HepG2 (cell line): ENCODE measurements around the gene ITSN2. TPM values are rescaled to one million over a fixed set of nuclear protein-coding genes. Genes with fewer than 3 reads are reported as not detected.
A peak's percentile ranks its signal among the peaks of the same experiment; 100 is the strongest.

Source experiments
- ATAC-seq: fragments of 200-7000 bp; cut with Tn5 transposase; 3 replicates; pipeline ENCODE4 v1.9.1; 2020; ENCODE audit warnings: mild to moderate bottlenecking, moderate library complexity
- BruUV-seq: library from RNA; stranded (reverse); fragments of 400-500 nt; replicated peaks from 2 replicates; lab custom pipeline; 2021; lab: Mats Ljungman, UMichigan
- CTCF ChIA-PET: fragments of 300-600 bp; formaldehyde crosslinking; extraction: SDS; loops from one replicate; lab custom pipeline; 2021; ENCODE audit warnings: low total read pairs, inconsistent platforms, low intra/inter-chr PET ratio; lab: Yijun Ruan, JAX
- POLR2A ChIA-PET: fragments of 350-600 bp; sonication (Branson Sonifier 250); formaldehyde crosslinking; loops from one replicate; lab custom pipeline; 2020; ENCODE audit warnings: antibody characterized with exemption, inconsistent platforms; lab: Yijun Ruan, JAX
- DNase-seq: peaks from one replicate; pipeline ENCODE4 v3.0.0-alpha.2; 2015; ENCODE audit warnings: low spot score
- FAIRE-seq: peaks from 3 replicates; lab custom pipeline; 2011; peaks lifted over from hg19 to GRCh38; lab: Jason Lieb, UNC
- H2AFZ ChIP-seq: one replicate; pipeline ENCODE4 v1.6.1; 2011; ENCODE audit warnings: low read length, inconsistent platforms
- H3K27ac ChIP-seq: fragments of 300-600 bp; 3 replicates; pipeline ENCODE4 v1.8.0; 2011; ENCODE audit warnings: mixed run types, mild to moderate bottlenecking, mixed read lengths, low read length, inconsistent platforms; ENCODE audit not compliant: insufficient read depth; ENCODE audit errors: extremely low read length
- H3K27me3 ChIP-seq, 2 experiments: fragments of 200-600 bp in 1 of 2; 2 replicates in 1 of 2; 3 replicates in 1 of 2; pipeline versions ENCODE4 v1.6.0 to v1.8.0; 2011; ENCODE audit warnings: low read length in 2 of 2, mild to moderate bottlenecking in 2 of 2, moderate library complexity in 2 of 2, inconsistent platforms in 1 of 2; ENCODE audit not compliant: insufficient read depth in 2 of 2, control insufficient read depth in 1 of 2
- H3K36me3 ChIP-seq, 2 experiments: fragments of 200-600 bp in 1 of 2; replicated peaks in 1 of 2; 2 replicates in 1 of 2; 3 replicates in 1 of 2; pipeline versions ENCODE4 v1.5.1 to v1.8.0; 2011; ENCODE audit warnings: low read length in 2 of 2, inconsistent platforms in 1 of 2; ENCODE audit not compliant: insufficient read depth in 2 of 2, control insufficient read depth in 1 of 2
- H3K4me1 ChIP-seq: 2 replicates; pipeline ENCODE4 v1.5.1; 2012; ENCODE audit warnings: low read length, inconsistent platforms; ENCODE audit not compliant: insufficient read depth
- H3K4me2 ChIP-seq: 2 replicates; pipeline ENCODE4 v1.6.0; 2011; ENCODE audit warnings: low read depth, low read length, inconsistent platforms
- H3K4me3 ChIP-seq, 3 experiments: fragments of 200-600 bp in 1 of 3; sonication (generic), shearing (Covaris generic) in 1 of 3; replicated peaks in 1 of 3; 2 replicates each; pipeline ENCODE4 v1.5.1; 2011 to 2016; ENCODE audit warnings: low read length in 3 of 3, inconsistent platforms in 2 of 3, low read depth in 2 of 3, mild to moderate bottlenecking in 2 of 3, control low read depth in 1 of 3, mixed read lengths in 1 of 3; ENCODE audit not compliant: insufficient read depth in 1 of 3
- H3K79me2 ChIP-seq: one replicate; pipeline ENCODE4 v1.6.1; 2011; ENCODE audit warnings: low read length, inconsistent platforms; ENCODE audit not compliant: insufficient read depth
- H3K9ac ChIP-seq: 2 replicates; pipeline ENCODE4 v1.6.0; 2011; ENCODE audit warnings: mild to moderate bottlenecking, low read depth, low read length, inconsistent platforms; ENCODE audit not compliant: insufficient read depth
- H3K9me3 ChIP-seq: 2 replicates; pipeline ENCODE4 v1.5.1; 2012; ENCODE audit warnings: mild to moderate bottlenecking, low read length
- H4K20me1 ChIP-seq: 2 replicates; pipeline ENCODE4 v1.6.0; 2011; ENCODE audit warnings: inconsistent platforms, mild to moderate bottlenecking, low read length, moderate library complexity; ENCODE audit not compliant: insufficient read depth
- FOSL2 ChIP-seq: sonication (generic); formaldehyde crosslinking; IDR thresholded peaks from 2 replicates; pipeline ENCODE4 v1.4.0; 2020; ENCODE audit warnings: missing genetic modification reagents
- FOXA3 ChIP-seq: IDR thresholded peaks from 2 replicates; pipeline ENCODE4 v1.6.1; 2016; ENCODE audit warnings: missing genetic modification reagents, missing compliant biosample characterization
- KLF13 ChIP-seq: sonication (generic); formaldehyde crosslinking; IDR thresholded peaks from 2 replicates; pipeline ENCODE4 v1.4.0; 2020; ENCODE audit warnings: mild to moderate bottlenecking, missing genetic modification reagents
- KLF9 ChIP-seq: IDR thresholded peaks from 2 replicates; pipeline ENCODE4 v1.6.1; 2016; ENCODE audit warnings: low read depth
- MED13 ChIP-seq: sonication (generic); formaldehyde crosslinking; IDR thresholded peaks from 2 replicates; pipeline ENCODE4 v1.5.0; 2020; ENCODE audit warnings: missing genetic modification reagents
- MEF2D ChIP-seq: sonication (generic); formaldehyde crosslinking; IDR thresholded peaks from 2 replicates; pipeline ENCODE4 v1.5.1; 2020; ENCODE audit warnings: mild to moderate bottlenecking, missing genetic modification reagents
- PRDM15 ChIP-seq: sonication (generic); formaldehyde crosslinking; IDR thresholded peaks from 2 replicates; pipeline ENCODE4 v1.4.0; 2020; ENCODE audit warnings: missing genetic modification reagents
- SOX13 ChIP-seq, 3 experiments: fragments of 450-650 bp in 1 of 3; sonication (generic) in 1 of 3; formaldehyde crosslinking in 1 of 3; IDR thresholded peaks in 2 of 3; conservative IDR thresholded peaks in 1 of 3; 2 replicates each; pipeline versions ENCODE4 v1.5.0 to v1.6.1; 2016 to 2020; ENCODE audit warnings: antibody characterized with exemption in 1 of 3, mild to moderate bottlenecking in 1 of 3, missing compliant biosample characterization in 1 of 3, missing genetic modification reagents in 1 of 3, moderate library complexity in 1 of 3
- ZNF329 ChIP-seq: sonication (generic); formaldehyde crosslinking; IDR thresholded peaks from 2 replicates; pipeline ENCODE4 v1.9.0; 2021; ENCODE audit warnings: low read depth, mild to moderate bottlenecking, missing genetic modification reagents
- ZNF430 ChIP-seq: sonication (generic); formaldehyde crosslinking; IDR thresholded peaks from 2 replicates; pipeline ENCODE4 v1.9.0; 2021; ENCODE audit warnings: mild to moderate bottlenecking, missing genetic modification reagents
- ZNF558 ChIP-seq: sonication (generic); formaldehyde crosslinking; IDR thresholded peaks from 2 replicates; pipeline ENCODE4 v1.9.0; 2022; ENCODE audit warnings: mild to moderate bottlenecking, missing genetic modification reagents, borderline replicate concordance
- ZSCAN30 ChIP-seq: sonication (generic); formaldehyde crosslinking; IDR thresholded peaks from 2 replicates; pipeline ENCODE4 v1.5.0; 2020; ENCODE audit warnings: mild to moderate bottlenecking, missing genetic modification reagents
- WGBS: methylation state at CpG from one replicate; pipeline ENCODE4 v1.1.6; 2017; ENCODE audit warnings: low lambda C conversion rate; 5-methylcytosine and 5-hydroxymethylcytosine counted together
- in situ Hi-C: cut with HindIII; loops from 2 replicates; pipeline ENCODE4 v1.10.0; 2017; ENCODE audit warnings: low pct_unique_long_range_greater_than_20kb; ENCODE audit not compliant: extremely low pct_ligation_motif_present
- intact Hi-C: fragments of 100-400 bp; cut with micrococcal nuclease; formaldehyde crosslinking; loops from one replicate; pipeline ENCODE4 v1.10.0; 2022; ENCODE audit not compliant: unreplicated experiment
- polyA plus RNA-seq, 8 experiments: library from polyadenylated mRNA; depleted of rRNA in 3 of 8; stranded (reverse) in 7 of 8; unstranded in 1 of 8; fragments of >200 nt; fragmentation: Illumina TruSeq in 4 of 8; extraction: Trizol in 4 of 8; gene quantifications; 2 replicates each; pipeline versions ENCODE4 v1.2.1 to v1.2.3, GENCODE V29; 2011 to 2016; ENCODE audit warnings: low read depth in 4 of 8, missing spikeins in 1 of 8, mixed read lengths in 1 of 8; ENCODE audit not compliant: insufficient read depth in 1 of 8
- total RNA-seq, 5 experiments: library from RNA; depleted of rRNA; stranded (reverse); fragments of >200 nt; fragmentation: Illumina TruSeq; extraction: Trizol; gene quantifications; 2 replicates each; pipeline ENCODE4 v1.2.3, GENCODE V29; 2016; ENCODE audit warnings: low read depth in 1 of 5
- TF ChIP-seq, protein P1 (sequence below): sonication (generic); formaldehyde crosslinking; IDR thresholded peaks from 2 replicates; pipeline ENCODE4 v1.4.0; 2020; ENCODE audit warnings: low read depth, missing genetic modification reagents

The ITSN2 gene
- total and polyA plus RNA-seq, 2 of the 13 experiments (the other 11 are each of a cell fraction or from before 2014, with no cell fraction given) = 26.0 to 26.6 TPM

DNA sequence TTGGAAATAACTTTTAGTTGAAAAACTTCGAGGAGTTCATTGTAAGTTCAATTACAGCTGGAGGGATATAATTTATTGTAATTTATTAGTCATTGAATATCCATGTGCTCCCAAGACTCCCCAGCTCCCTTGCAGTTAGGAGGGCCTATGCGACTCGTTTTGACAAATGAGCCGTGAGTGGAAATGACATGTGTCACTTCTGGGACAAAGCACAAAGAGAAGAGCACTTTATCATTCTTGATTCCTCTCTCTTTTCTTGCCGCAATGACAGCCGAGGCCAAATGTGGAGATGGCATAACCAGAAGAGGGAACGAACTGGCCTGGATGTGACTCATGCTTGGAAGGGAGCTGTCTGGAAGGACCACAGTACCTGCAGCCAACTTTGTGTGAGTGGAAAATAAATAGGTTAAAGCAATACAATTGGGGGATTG lies 44.2 kb upstream of the ITSN2 start:
- H3K27ac ChIP-seq = no peak overlapping the region
- FAIRE-seq (no peak), DNase-seq (no peak), ATAC-seq (no peak)
- ChIA-PET POLR2A (no interaction called here), CTCF (no interaction called here)
- no peaks in the 10 kb centered on the region for H4K20me1 ChIP-seq
- no peak overlapping the region for H3K9ac ChIP-seq
- BruUV-seq = no TSS peak
- no peak for TF ChIP-seq FOXA3
- TF ChIP-seq, protein P1, sequence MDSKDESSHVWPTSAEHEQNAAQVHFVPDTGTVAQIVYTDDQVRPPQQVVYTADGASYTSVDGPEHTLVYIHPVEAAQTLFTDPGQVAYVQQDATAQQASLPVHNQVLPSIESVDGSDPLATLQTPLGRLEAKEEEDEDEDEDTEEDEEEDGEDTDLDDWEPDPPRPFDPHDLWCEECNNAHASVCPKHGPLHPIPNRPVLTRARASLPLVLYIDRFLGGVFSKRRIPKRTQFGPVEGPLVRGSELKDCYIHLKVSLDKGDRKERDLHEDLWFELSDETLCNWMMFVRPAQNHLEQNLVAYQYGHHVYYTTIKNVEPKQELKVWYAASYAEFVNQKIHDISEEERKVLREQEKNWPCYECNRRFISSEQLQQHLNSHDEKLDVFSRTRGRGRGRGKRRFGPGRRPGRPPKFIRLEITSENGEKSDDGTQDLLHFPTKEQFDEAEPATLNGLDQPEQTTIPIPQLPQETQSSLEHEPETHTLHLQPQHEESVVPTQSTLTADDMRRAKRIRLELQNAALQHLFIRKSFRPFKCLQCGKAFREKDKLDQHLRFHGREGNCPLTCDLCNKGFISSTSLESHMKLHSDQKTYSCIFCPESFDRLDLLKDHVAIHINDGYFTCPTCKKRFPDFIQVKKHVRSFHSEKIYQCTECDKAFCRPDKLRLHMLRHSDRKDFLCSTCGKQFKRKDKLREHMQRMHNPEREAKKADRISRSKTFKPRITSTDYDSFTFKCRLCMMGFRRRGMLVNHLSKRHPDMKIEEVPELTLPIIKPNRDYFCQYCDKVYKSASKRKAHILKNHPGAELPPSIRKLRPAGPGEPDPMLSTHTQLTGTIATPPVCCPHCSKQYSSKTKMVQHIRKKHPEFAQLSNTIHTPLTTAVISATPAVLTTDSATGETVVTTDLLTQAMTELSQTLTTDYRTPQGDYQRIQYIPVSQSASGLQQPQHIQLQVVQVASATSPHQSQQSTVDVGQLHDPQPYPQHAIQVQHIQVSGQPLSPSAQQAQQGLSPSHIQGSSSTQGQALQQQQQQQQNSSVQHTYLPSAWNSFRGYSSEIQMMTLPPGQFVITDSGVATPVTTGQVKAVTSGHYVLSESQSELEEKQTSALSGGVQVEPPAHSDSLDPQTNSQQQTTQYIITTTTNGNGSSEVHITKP (CRISPR knock-in tag) = no peak
- TF ChIP-seq KLF13 (CRISPR knock-in tag) = no peak
- TF ChIP-seq FOSL2 (CRISPR knock-in tag) = peak; percentile 55
- TF ChIP-seq KLF9 (CRISPR knock-in tag) = no peak
- 0 out of 2 replicates have a peak, but pooled peaks have one; percentile 65 for TF ChIP-seq PRDM15 (CRISPR knock-in tag)
- no peak for TF ChIP-seq ZNF430 (CRISPR knock-in tag)
- no peak for TF ChIP-seq SOX13 (IDR thresholded peaks at IDR 0.05)
- TF ChIP-seq SOX13 (CRISPR knock-in tag; conservative IDR thresholded peaks at IDR 0.05 in 1 of 2, IDR thresholded peaks at IDR 0.05 in 1 of 2) = no peak
- no peak for TF ChIP-seq ZNF329 (CRISPR knock-in tag)
- TF ChIP-seq ZNF558 (CRISPR knock-in tag) = no peak
- no peak for TF ChIP-seq MEF2D
- TF ChIP-seq ZSCAN30 (CRISPR knock-in tag) = no peak
- no peak for TF ChIP-seq MED13 (CRISPR knock-in tag)
- intact Hi-C loops = no loop called here
- WGBS = 31% methylated on average over 7 of the region's 7 CpGs
- no peaks in the 10 kb centered on the region for H3K9me3 ChIP-seq
- H2AFZ ChIP-seq = no peak overlapping the region
- in situ Hi-C loops = loop anchor here (5.0 to 25.0 kb wide), 2 partner anchors 423 to 733 kb away; no protein-coding TSS in a partner anchor
- no peaks in the 10 kb centered on the region for H3K27me3 ChIP-seq
- no peaks in the 10 kb centered on the region for H3K36me3 ChIP-seq
- H3K4me3 ChIP-seq = no peak overlapping the region
- no peaks in the 10 kb centered on the region for H3K79me2 ChIP-seq
- peaks cover 36% of the 10 kb centered on the region for H3K4me1 ChIP-seq
- no peak overlapping the region for H3K4me2 ChIP-seq
